Neuronal stem cell (in vitro differentiated cells): Measurements from ENCODE around the gene RALY.

Experiments used
- DNase-seq: peaks from one replicate; pipeline ENCODE4 v3.0.0-alpha.2; 2013; ENCODE audit warnings: low spot score
- H2AFZ ChIP-seq: one replicate; pipeline ENCODE4 v1.6.1; 2013; ENCODE audit warnings: mild to moderate bottlenecking, low read length, inconsistent platforms
- H2AK5ac ChIP-seq: 2 replicates; pipeline ENCODE4 v1.6.1; 2013; ENCODE audit warnings: low read depth, mild to moderate bottlenecking, inconsistent platforms, low read length, moderate library complexity, mixed read lengths
- H2BK120ac ChIP-seq: 2 replicates; pipeline ENCODE4 v1.6.1; 2013; ENCODE audit warnings: low read depth, mild to moderate bottlenecking, inconsistent platforms, low read length, moderate library complexity, mixed read lengths
- H2BK12ac ChIP-seq: one replicate; pipeline ENCODE4 v1.6.1; 2013; ENCODE audit warnings: low read length, inconsistent platforms
- H2BK15ac ChIP-seq: 2 replicates; pipeline ENCODE4 v1.6.1; 2013; ENCODE audit warnings: mild to moderate bottlenecking, low read length, inconsistent platforms, mixed read lengths
- H2BK5ac ChIP-seq: one replicate; pipeline ENCODE4 v1.6.1; 2013; ENCODE audit warnings: inconsistent platforms, mild to moderate bottlenecking, low read length, moderate library complexity
- H3K14ac ChIP-seq: one replicate; pipeline ENCODE4 v1.6.1; 2013; ENCODE audit warnings: low read length, inconsistent platforms
- H3K18ac ChIP-seq: 2 replicates; pipeline ENCODE4 v1.6.1; 2013; ENCODE audit warnings: low read length, inconsistent platforms
- H3K23ac ChIP-seq: 2 replicates; pipeline ENCODE4 v1.6.1; 2013; ENCODE audit warnings: low read depth, mild to moderate bottlenecking, mixed read lengths, low read length, inconsistent platforms; ENCODE audit not compliant: poor library complexity
- H3K27ac ChIP-seq: replicated peaks from 3 replicates; pipeline ENCODE4 v1.5.1; 2013; ENCODE audit warnings: low read length, inconsistent platforms
- H3K27me3 ChIP-seq, 3 experiments: 2 replicates each; pipeline ENCODE4 v1.6.1; 2013; ENCODE audit warnings: low read length in 3 of 3, mild to moderate bottlenecking in 2 of 3, inconsistent platforms in 1 of 3, low read depth in 1 of 3, mixed read lengths in 1 of 3, moderate library complexity in 1 of 3; ENCODE audit not compliant: control insufficient read depth in 3 of 3, insufficient read depth in 3 of 3
- H3K36me3 ChIP-seq, 2 donors: replicated peaks in 1 of 2; 2 replicates each; pipeline ENCODE4 v1.6.1; 2013; ENCODE audit warnings: low read length in 2 of 2; ENCODE audit not compliant: control insufficient read depth in 2 of 2, insufficient read depth in 2 of 2
- H3K4ac ChIP-seq: 2 replicates; pipeline ENCODE4 v1.6.1; 2013; ENCODE audit warnings: inconsistent platforms, mild to moderate bottlenecking, low read length, moderate library complexity
- H3K4me1 ChIP-seq, 2 donors: 1 replicate in 1 of 2; 2 replicates in 1 of 2; pipeline ENCODE4 v1.6.1; 2013; ENCODE audit warnings: low read length in 2 of 2, low read depth in 1 of 2; ENCODE audit not compliant: control insufficient read depth in 2 of 2, insufficient read depth in 1 of 2
- H3K4me2 ChIP-seq: one replicate; pipeline ENCODE4 v1.6.1; 2013; ENCODE audit warnings: mild to moderate bottlenecking, low read length, inconsistent platforms; ENCODE audit not compliant: insufficient read depth, poor library complexity, severe bottlenecking
- H3K4me3 ChIP-seq, 2 donors: 2 replicates each; pipeline ENCODE4 v1.5.1; 2013; ENCODE audit warnings: low read length in 2 of 2, mild to moderate bottlenecking in 2 of 2, inconsistent platforms in 1 of 2, moderate library complexity in 1 of 2
- H3K79me1 ChIP-seq: one replicate; pipeline ENCODE4 v1.6.1; 2013; ENCODE audit warnings: low read depth, mild to moderate bottlenecking, inconsistent platforms, low read length, moderate library complexity
- H3K9ac ChIP-seq: one replicate; pipeline ENCODE4 v1.6.1; 2013; ENCODE audit warnings: mild to moderate bottlenecking, low read depth, low read length, inconsistent platforms; ENCODE audit not compliant: poor library complexity
- H3K9me3 ChIP-seq, 2 donors: replicated peaks in 1 of 2; 2 replicates each; pipeline versions ENCODE3 to v1.6.1; 2013; ENCODE audit warnings: low read length in 2 of 2, mild to moderate bottlenecking in 2 of 2, inconsistent platforms in 1 of 2, low read depth in 1 of 2, mixed read lengths in 1 of 2, moderate library complexity in 1 of 2; ENCODE audit not compliant: control insufficient read depth in 2 of 2, insufficient read depth in 1 of 2
- H4K8ac ChIP-seq: one replicate; pipeline ENCODE4 v1.6.1; 2013; ENCODE audit warnings: low read depth, mild to moderate bottlenecking, inconsistent platforms, low read length, moderate library complexity
- H4K91ac ChIP-seq: one replicate; pipeline ENCODE4 v1.6.1; 2013; ENCODE audit warnings: low read length, low read depth, mild to moderate bottlenecking, inconsistent platforms; ENCODE audit not compliant: poor library complexity
- WGBS, 2 donors: extraction: QIAGEN DNeasy Blood & Tissue Kit; methylation state at CpG; one replicate each; pipeline ENCODE4 v1.1.7; 2013; ENCODE audit warnings: missing lambda C conversion rate in 2 of 2, mixed read lengths in 1 of 2; ENCODE audit not compliant: insufficient read length in 2 of 2, insufficient replicate concordance in 1 of 2; ENCODE audit errors: extremely low coverage in 2 of 2; 5-methylcytosine and 5-hydroxymethylcytosine counted together

RALY gene

GRCh38 chr20:34083781-34084180, 90.1 kb downstream of the RALY start:
- no peak overlapping the region for H4K91ac ChIP-seq
- H3K4me1 ChIP-seq = no peaks in the 10 kb centered on the region
- H3K18ac ChIP-seq = no peak overlapping the region
- H3K14ac ChIP-seq = no peak overlapping the region
- H3K4ac ChIP-seq = no peak overlapping the region
- no CpG with 5 or more reads among the region's 2 CpGs for WGBS, 2 donors
- H3K4me3 ChIP-seq = no peak overlapping the region
- H2BK12ac ChIP-seq = no peak overlapping the region
- no peaks in the 10 kb centered on the region for H3K79me1 ChIP-seq
- H3K4me2 ChIP-seq = no peak overlapping the region
- H3K23ac ChIP-seq = no peak overlapping the region
- no peak overlapping the region for H2BK5ac ChIP-seq
- H3K9ac ChIP-seq = no peak overlapping the region
- H3K27me3 ChIP-seq = no peaks in the 10 kb centered on the region
- H2BK120ac ChIP-seq = no peak overlapping the region
- H3K27ac ChIP-seq = no peak overlapping the region
- H3K36me3 ChIP-seq = peaks cover 22 to 96% of the 10 kb centered on the region in 2 donors
- H3K9me3 ChIP-seq = no peaks in the 10 kb centered on the region
- H2AFZ ChIP-seq = no peak overlapping the region
- no peak overlapping the region for H2AK5ac ChIP-seq
- no peak overlapping the region for H4K8ac ChIP-seq
- no peak overlapping the region for H2BK15ac ChIP-seq
- DNase-seq = no peak

DNA sequence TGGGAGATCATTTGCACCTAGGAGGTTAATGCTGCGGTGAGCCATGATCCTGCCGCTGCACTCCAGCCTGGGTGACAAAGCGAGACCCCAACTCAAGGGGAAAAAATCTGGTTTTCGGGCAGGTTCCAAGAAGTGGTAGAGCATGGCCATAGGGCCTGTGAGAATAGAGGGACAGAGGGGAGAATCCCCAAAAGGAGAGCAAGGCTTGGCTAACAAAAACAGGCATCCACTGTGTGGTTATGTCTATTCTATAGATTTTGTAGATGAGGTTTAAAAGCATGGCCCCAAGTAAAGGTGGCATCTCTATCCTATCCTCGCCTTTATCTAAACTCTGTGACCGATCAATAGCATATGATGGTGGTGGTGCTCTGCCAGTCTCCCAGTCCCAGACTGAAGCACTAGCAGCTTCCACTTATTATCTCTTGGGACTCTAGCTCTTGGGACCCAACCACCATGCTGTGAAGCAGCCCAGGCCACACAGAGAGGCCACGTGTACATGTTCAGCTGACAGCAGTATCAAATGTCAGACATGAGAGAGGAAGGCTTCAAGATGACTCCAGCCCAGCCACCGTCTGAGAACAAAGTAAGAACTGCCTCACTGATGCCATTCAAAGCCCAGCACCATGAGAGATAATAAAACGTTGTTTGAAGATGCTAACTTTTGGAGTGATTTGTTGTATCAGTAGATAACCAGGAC, 90.7 kb downstream of the RALY start:
- H3K9me3 ChIP-seq = no peaks in the 10 kb centered on the region
- H2AK5ac ChIP-seq = no peak overlapping the region
- no peak overlapping the region for H3K14ac ChIP-seq
- H3K4ac ChIP-seq = no peak overlapping the region
- no peak overlapping the region for H2BK15ac ChIP-seq
- H2BK5ac ChIP-seq = no peak overlapping the region
- no peak overlapping the region for H3K27ac ChIP-seq
- H4K8ac ChIP-seq = no peak overlapping the region
- no peak overlapping the region for H3K4me3 ChIP-seq
- H2AFZ ChIP-seq = no peak overlapping the region
- WGBS, 2 donors = no CpG with 5 or more reads among the region's 9 CpGs
- H3K36me3 ChIP-seq = peaks cover 24 to 96% of the 10 kb centered on the region in 2 donors
- H3K23ac ChIP-seq = no peak overlapping the region
- H3K9ac ChIP-seq = no peak overlapping the region
- H2BK120ac ChIP-seq = no peak overlapping the region
- no peak overlapping the region for H4K91ac ChIP-seq
- H3K4me1 ChIP-seq = no peaks in the 10 kb centered on the region
- no peaks in the 10 kb centered on the region for H3K79me1 ChIP-seq
- no peaks in the 10 kb centered on the region for H3K27me3 ChIP-seq
- no peak for DNase-seq
- no peak overlapping the region for H3K4me2 ChIP-seq
- no peak overlapping the region for H3K18ac ChIP-seq
- no peak overlapping the region for H2BK12ac ChIP-seq

DNA sequence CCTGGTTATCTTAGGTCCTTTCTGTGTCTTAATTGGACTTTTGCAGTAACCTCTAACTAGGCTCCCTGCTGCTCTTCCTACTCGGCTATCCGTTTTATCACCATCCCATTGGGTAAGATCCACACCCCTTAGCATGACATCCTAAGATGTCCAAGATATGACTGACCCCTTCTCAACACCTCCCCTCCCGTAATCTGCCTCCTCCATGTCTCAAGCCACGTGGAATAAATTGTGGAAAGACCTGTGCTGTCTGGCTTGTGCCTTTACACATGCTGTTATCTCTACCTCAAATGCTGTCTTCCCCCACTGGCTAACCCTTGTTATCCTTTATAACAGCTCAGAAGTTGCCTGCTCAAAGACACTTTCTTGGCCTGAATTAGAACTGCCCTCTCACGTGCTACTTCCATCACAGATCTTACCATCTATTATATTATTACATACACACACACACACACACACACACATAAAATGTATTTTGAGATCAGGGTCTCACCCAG, 91.9 kb downstream of the RALY start:
- Histone ChIP-seq H3K27me3 (no peaks in the 10 kb centered on the region), H4K91ac (no peak overlapping the region), H3K14ac (no peak overlapping the region), H3K9ac (no peak overlapping the region), H4K8ac (no peak overlapping the region), H2BK5ac (no peak overlapping the region), H2BK120ac (no peak overlapping the region), H3K4ac (no peak overlapping the region), H3K4me1 (no peaks in the 10 kb centered on the region), H3K36me3 (peaks cover 28 to 96% of the 10 kb centered on the region in 2 donors), H3K27ac (no peak overlapping the region), H3K18ac (no peak overlapping the region), H2BK12ac (no peak overlapping the region), H3K9me3 (no peaks in the 10 kb centered on the region), H2AK5ac (no peak overlapping the region), H3K23ac (no peak overlapping the region), H3K4me3 (no peak overlapping the region), H3K4me2 (no peak overlapping the region), H2BK15ac (no peak overlapping the region), H3K79me1 (no peaks in the 10 kb centered on the region), H2AFZ (no peak overlapping the region)
- WGBS, 2 donors = no CpG with 5 or more reads among the region's 5 CpGs
- no peak for DNase-seq

GRCh38 chr20:34088305-34089174, 94.8 kb downstream of the RALY start:
- Histone ChIP-seq H2AK5ac (no peak overlapping the region), H2AFZ (no peak overlapping the region), H3K27ac (no peak overlapping the region), H3K9me3 (no peaks in the 10 kb centered on the region), H2BK120ac (no peak overlapping the region), H3K36me3 (peaks cover 31 to 95% of the 10 kb centered on the region in 2 donors), H2BK12ac (no peak overlapping the region), H3K4me1 (no peaks in the 10 kb centered on the region), H4K8ac (no peak overlapping the region), H3K23ac (no peak overlapping the region), H3K4me2 (no peak overlapping the region), H3K4me3 (no peak overlapping the region), H3K27me3 (no peaks in the 10 kb centered on the region), H3K14ac (no peak overlapping the region), H4K91ac (no peak overlapping the region), H3K9ac (no peak overlapping the region), H3K4ac (no peak overlapping the region), H3K18ac (no peak overlapping the region), H3K79me1 (no peaks in the 10 kb centered on the region), H2BK15ac (no peak overlapping the region), H2BK5ac (no peak overlapping the region)
- no peak for DNase-seq
- no CpG with 5 or more reads among the region's 15 CpGs for WGBS, 2 donors
